Mesendoderm (in vitro differentiated cells): Measurements from ENCODE around the gene SYK. TPM values are rescaled to one million over a fixed set of nuclear protein-coding genes. Genes with fewer than 3 reads are reported as not detected.
A peak's percentile ranks its signal among the peaks of the same experiment; 100 is the strongest.
"Not testable (repeated sequence)": the region's sequence is repeated elsewhere in the genome, so short reads cannot be mapped to it uniquely, and the experiment has no call there.

ENCODE experiments used
- DNase-seq: peaks from one replicate; pipeline ENCODE4 v3.0.0; 2013
- H2AK5ac ChIP-seq: 2 replicates; pipeline ENCODE4 v1.6.1; 2013; ENCODE audit warnings: low read length, inconsistent platforms
- H2BK120ac ChIP-seq: 2 replicates; pipeline ENCODE4 v1.6.1; 2013; ENCODE audit warnings: low read depth, mild to moderate bottlenecking, low read length, moderate library complexity, mixed read lengths
- H2BK15ac ChIP-seq: replicated peaks from 2 replicates; pipeline ENCODE4 v1.6.1; 2013; ENCODE audit warnings: low read depth, mild to moderate bottlenecking, moderate library complexity
- H2BK5ac ChIP-seq: 2 replicates; pipeline ENCODE4 v1.6.1; 2013; ENCODE audit warnings: low read length, inconsistent platforms
- H3K18ac ChIP-seq: 2 replicates; pipeline ENCODE4 v1.6.1; 2013; ENCODE audit warnings: mild to moderate bottlenecking, low read length, mixed read lengths
- H3K23ac ChIP-seq: one replicate; pipeline ENCODE4 v1.6.1; 2013; ENCODE audit warnings: low read length
- H3K27ac ChIP-seq: 2 replicates; pipeline ENCODE4 v1.5.1; 2013; ENCODE audit warnings: low read depth, mild to moderate bottlenecking, inconsistent platforms, low read length, moderate library complexity
- H3K27me3 ChIP-seq: 2 replicates; pipeline ENCODE4 v1.6.1; 2013; ENCODE audit warnings: low read length, control low read depth, mild to moderate bottlenecking, inconsistent platforms; ENCODE audit not compliant: insufficient read depth, poor library complexity
- H3K36me3 ChIP-seq: 2 replicates; pipeline ENCODE4 v1.6.1; 2013; ENCODE audit warnings: low read length, inconsistent platforms; ENCODE audit not compliant: control insufficient read depth, insufficient read depth
- H3K4ac ChIP-seq: one replicate; pipeline ENCODE4 v1.6.1; 2013; ENCODE audit warnings: low read depth, mild to moderate bottlenecking, low read length, moderate library complexity
- H3K4me1 ChIP-seq: 2 replicates; pipeline ENCODE4 v1.6.1; 2013; ENCODE audit warnings: low read depth, low read length, inconsistent platforms; ENCODE audit not compliant: control insufficient read depth
- H3K4me2 ChIP-seq: 2 replicates; pipeline ENCODE4 v1.6.1; 2013; ENCODE audit warnings: low read length
- H3K4me3 ChIP-seq: 2 replicates; pipeline ENCODE4 v1.5.1; 2013; ENCODE audit warnings: mild to moderate bottlenecking, low read length
- H3K56ac ChIP-seq: one replicate; pipeline ENCODE4 v1.6.1; 2013; ENCODE audit warnings: low read length
- H3K79me1 ChIP-seq: 2 replicates; pipeline ENCODE4 v1.6.1; 2013; ENCODE audit warnings: low read length, inconsistent platforms
- H3K79me2 ChIP-seq: 2 replicates; pipeline ENCODE4 v1.6.1; 2013; ENCODE audit warnings: mild to moderate bottlenecking, low read length; ENCODE audit not compliant: control insufficient read depth, insufficient read depth
- H3K9ac ChIP-seq: 2 replicates; pipeline ENCODE4 v1.6.1; 2013; ENCODE audit warnings: low read length, inconsistent platforms
- H4K5ac ChIP-seq: one replicate; pipeline ENCODE4 v1.6.1; 2013; ENCODE audit warnings: low read length
- H4K8ac ChIP-seq: one replicate; pipeline ENCODE4 v1.6.1; 2013; ENCODE audit warnings: low read depth, mild to moderate bottlenecking, control low read depth, low read length, moderate library complexity
- WGBS: extraction: QIAGEN DNeasy Blood & Tissue Kit; methylation state at CpG from one replicate; pipeline ENCODE4 v1.1.7; 2013; ENCODE audit warnings: low lambda C conversion rate, missing lambda C conversion rate; ENCODE audit not compliant: insufficient coverage; ENCODE audit errors: extremely low coverage; 5-methylcytosine and 5-hydroxymethylcytosine counted together
- polyA plus RNA-seq, 2 experiments: library from polyadenylated mRNA; stranded (reverse); fragments of 200-250 nt; gene quantifications; one replicate each; pipeline ENCODE4 v1.2.3, GENCODE V29; 2013

The SYK gene
- 2.3 TPM for polyA plus RNA-seq (2013, experiment 1 of 2)
- polyA plus RNA-seq (2013, experiment 2 of 2), result 2.5 TPM

GRCh38 chr9:90801241-90801972, at the start of gene SYK:
Gene SYK (plus strand): TSS chr9:90801819. CDS start chr9:90843899, 42,080 bp downstream.
- peak within 1 kb of the TSS; percentile 72 for H3K4me2 ChIP-seq
- no peak within 1 kb of the TSS for H2BK5ac ChIP-seq
- H2BK15ac ChIP-seq, result no peak within 1 kb of the TSS
- peaks cover 3% of the 10 kb centered on the region for H3K27me3 ChIP-seq
- no peaks in the 10 kb centered on the region for H3K4me1 ChIP-seq
- no peaks in the 10 kb centered on the region for H3K36me3 ChIP-seq
- peak within 1 kb of the TSS; percentile 1 for H3K4ac ChIP-seq
- DNase-seq, result peak; percentile 47
- no peaks in the 10 kb centered on the region for H3K79me2 ChIP-seq
- no peak within 1 kb of the TSS for H2BK120ac ChIP-seq
- no peak within 1 kb of the TSS for H3K27ac ChIP-seq
- H2AK5ac ChIP-seq, result no peak within 1 kb of the TSS
- peak within 1 kb of the TSS; percentile 58 for H3K9ac ChIP-seq
- peak within 1 kb of the TSS; percentile 47 for H3K4me3 ChIP-seq
- no peak within 1 kb of the TSS for H3K23ac ChIP-seq
- no peak within 1 kb of the TSS for H4K5ac ChIP-seq
- no CpG with 5 or more reads among the region's 64 CpGs for WGBS
- no peaks in the 10 kb centered on the region for H3K79me1 ChIP-seq
- H3K56ac ChIP-seq, result peak within 1 kb of the TSS; percentile 78
- H4K8ac ChIP-seq, result no peak within 1 kb of the TSS
- no peak within 1 kb of the TSS for H3K18ac ChIP-seq

- H3K23ac ChIP-seq, H2AK5ac ChIP-seq, H3K9ac ChIP-seq, H3K4me3 ChIP-seq, H3K56ac ChIP-seq, H3K18ac ChIP-seq, H3K4me1 ChIP-seq, H3K79me2 ChIP-seq, H3K79me1 ChIP-seq, H2BK120ac ChIP-seq, H3K27me3 ChIP-seq, H3K4ac ChIP-seq, H4K8ac ChIP-seq, H4K5ac ChIP-seq, H3K27ac ChIP-seq, H3K4me2 ChIP-seq, H3K36me3 ChIP-seq, H2BK5ac ChIP-seq, H2BK15ac ChIP-seq: not testable (repeated sequence)
- DNase-seq, result peak; percentile 81
- WGBS, result no CpG with 5 or more reads among the region's 13 CpGs
These were observed 45.9 kb upstream of the SYK start for GRCh38 chr9:90755514-90756371.

GRCh38 chr9:90760577-90760976, 41.0 kb upstream of the SYK start:
- WGBS, result no CpG with 5 or more reads among the region's 14 CpGs

GRCh38 chr9:90766731-90767130, 34.9 kb upstream of the SYK start:
- no peak overlapping the region for H3K27ac ChIP-seq
- no peak overlapping the region for H3K56ac ChIP-seq
- no peaks in the 10 kb centered on the region for H3K4me1 ChIP-seq
- H3K27me3 ChIP-seq, result no peaks in the 10 kb centered on the region
- H3K23ac ChIP-seq, result no peak overlapping the region
- H2BK15ac ChIP-seq, result no peak overlapping the region
- H3K36me3 ChIP-seq, result no peaks in the 10 kb centered on the region
- DNase-seq, result no peak
- H3K18ac ChIP-seq, result no peak overlapping the region
- no peak overlapping the region for H3K4ac ChIP-seq
- no peak overlapping the region for H4K5ac ChIP-seq
- no peak overlapping the region for H2AK5ac ChIP-seq
- no peaks in the 10 kb centered on the region for H3K79me1 ChIP-seq
- no peak overlapping the region for H3K9ac ChIP-seq
- no peak overlapping the region for H3K4me2 ChIP-seq
- H4K8ac ChIP-seq, result no peak overlapping the region
- no peak overlapping the region for H2BK5ac ChIP-seq
- no peak overlapping the region for H3K4me3 ChIP-seq
- no peak overlapping the region for H2BK120ac ChIP-seq
- no peaks in the 10 kb centered on the region for H3K79me2 ChIP-seq

More at GRCh38 chr9:90760577-90760976, 41.0 kb upstream of the SYK start:
- not testable (repeated sequence) for H3K23ac ChIP-seq, H3K4me1 ChIP-seq, H3K79me1 ChIP-seq, H3K27ac ChIP-seq, H2BK5ac ChIP-seq, H3K56ac ChIP-seq, H3K4ac ChIP-seq, H3K27me3 ChIP-seq, H3K4me2 ChIP-seq, H3K4me3 ChIP-seq, H3K18ac ChIP-seq, H4K8ac ChIP-seq, H3K79me2 ChIP-seq, H4K5ac ChIP-seq, H2AK5ac ChIP-seq, H2BK15ac ChIP-seq, H3K36me3 ChIP-seq, H3K9ac ChIP-seq, H2BK120ac ChIP-seq, DNase-seq

- no peaks in the 10 kb centered on the region for H3K79me2 ChIP-seq
- no peaks in the 10 kb centered on the region for H3K27me3 ChIP-seq
- no peak overlapping the region for H3K4ac ChIP-seq
- no peak overlapping the region for H3K18ac ChIP-seq
- peak; percentile 30 for DNase-seq
- H3K9ac ChIP-seq, result no peak overlapping the region
- H3K4me3 ChIP-seq, result no peak overlapping the region
- no peak overlapping the region for H2BK15ac ChIP-seq
- no peak overlapping the region for H2BK5ac ChIP-seq
- H3K79me1 ChIP-seq, result no peaks in the 10 kb centered on the region
- no peak overlapping the region for H3K23ac ChIP-seq
- H4K5ac ChIP-seq, result no peak overlapping the region
- no peak overlapping the region for H2AK5ac ChIP-seq
- no peak overlapping the region for H2BK120ac ChIP-seq
- H4K8ac ChIP-seq, result no peak overlapping the region
- H3K27ac ChIP-seq, result no peak overlapping the region
- H3K4me2 ChIP-seq, result no peak overlapping the region
- H3K56ac ChIP-seq, result no peak overlapping the region
- H3K36me3 ChIP-seq, result no peaks in the 10 kb centered on the region
- H3K4me1 ChIP-seq, result no peaks in the 10 kb centered on the region
- WGBS, result no CpG with 5 or more reads among the region's 1 CpG
These were observed 34.0 kb upstream of the SYK start for GRCh38 chr9:90767523-90768100.
